OCI-LY1 (cell line): Measurements from ENCODE around the gene ASCC1.

Source experiments
- H2AFZ ChIP-seq: fragments of 200-600 bp; sonication (generic), shearing (Covaris generic); 2 replicates; pipeline ENCODE4 v1.6.0; 2014; ENCODE audit warnings: antibody characterized with exemption, mild to moderate bottlenecking, low read length
- H3F3A ChIP-seq: fragments of 200-600 bp; sonication (generic), shearing (Covaris generic); 2 replicates; pipeline ENCODE4 v1.6.0; 2014; ENCODE audit warnings: mild to moderate bottlenecking, antibody characterized with exemption, low read length, moderate library complexity; ENCODE audit not compliant: insufficient read depth
- H3K27ac ChIP-seq: fragments of 200-600 bp; sonication (generic); 2 replicates; pipeline ENCODE4 v1.5.1; 2014; ENCODE audit warnings: low read length, mixed run types, mild to moderate bottlenecking, low read depth; ENCODE audit not compliant: poor library complexity, severe bottlenecking
- H3K27me3 ChIP-seq: fragments of 200-600 bp; sonication (generic); 2 replicates; pipeline ENCODE4 v1.6.0; 2014; ENCODE audit warnings: antibody characterized with exemption, mild to moderate bottlenecking, low read length, moderate library complexity; ENCODE audit not compliant: insufficient read depth
- H3K36me3 ChIP-seq: fragments of 200-600 bp; sonication (generic); 2 replicates; pipeline ENCODE4 v1.6.1; 2014; ENCODE audit warnings: mild to moderate bottlenecking, antibody characterized with exemption, low read length, moderate library complexity, mixed read lengths; ENCODE audit not compliant: insufficient read depth
- H3K4me1 ChIP-seq: fragments of 200-600 bp; sonication (generic); 2 replicates; pipeline ENCODE4 v1.5.1; 2014; ENCODE audit warnings: mild to moderate bottlenecking, low read length, moderate library complexity; ENCODE audit not compliant: insufficient read depth, severe bottlenecking
- H3K4me2 ChIP-seq: fragments of 200-600 bp; sonication (generic), shearing (Covaris generic); 2 replicates; pipeline ENCODE4 v1.6.1; 2014; ENCODE audit warnings: low read length
- H3K4me3 ChIP-seq: fragments of 200-600 bp; sonication (generic); 2 replicates; pipeline ENCODE4 v1.5.1; 2014; ENCODE audit warnings: low read length, low read depth, mild to moderate bottlenecking, mixed read lengths; ENCODE audit not compliant: poor library complexity, severe bottlenecking
- H3K79me2 ChIP-seq: fragments of 200-600 bp; shearing (Covaris generic); 2 replicates; pipeline ENCODE4 v1.6.1; 2016; ENCODE audit warnings: mixed run types, low read length, mixed read lengths; ENCODE audit not compliant: insufficient read depth
- H3K9ac ChIP-seq: fragments of 200-600 bp; sonication (generic), shearing (Covaris generic); 2 replicates; pipeline ENCODE4 v1.6.1; 2014; ENCODE audit warnings: mild to moderate bottlenecking, low read length, mixed read lengths
- H3K9me2 ChIP-seq: fragments of 200-600 bp; sonication (generic), shearing (Covaris generic); 2 replicates; pipeline ENCODE4 v1.6.1; 2014; ENCODE audit warnings: low read depth, mild to moderate bottlenecking, low read length, mixed read lengths
- H3K9me3 ChIP-seq: fragments of 200-600 bp; shearing (Covaris generic); 2 replicates; pipeline ENCODE4 v1.6.1; 2014; ENCODE audit warnings: low read length, mixed read lengths
- H4K20me1 ChIP-seq: fragments of 200-600 bp; sonication (generic), shearing (Covaris generic); 2 replicates; pipeline ENCODE4 v1.6.0; 2016; ENCODE audit warnings: mild to moderate bottlenecking, low read length; ENCODE audit not compliant: insufficient read depth
- EZH2 ChIP-seq: fragments of 200-600 bp; sonication (generic), shearing (Covaris generic); IDR thresholded peaks from 2 replicates; pipeline ENCODE4 v1.8.0; 2017; ENCODE audit warnings: borderline replicate concordance, mixed run types, mild to moderate bottlenecking, antibody characterized with exemption, low read length, moderate library complexity, mixed read lengths
- TF ChIP-seq, protein P1 (sequence below): fragments of 200-600 bp; sonication (generic), shearing (Covaris generic); IDR thresholded peaks from 2 replicates; pipeline ENCODE4 v1.5.1; 2017; ENCODE audit warnings: mild to moderate bottlenecking, antibody characterized with exemption, low read length, moderate library complexity, mixed read lengths

Gene ASCC1

DNA sequence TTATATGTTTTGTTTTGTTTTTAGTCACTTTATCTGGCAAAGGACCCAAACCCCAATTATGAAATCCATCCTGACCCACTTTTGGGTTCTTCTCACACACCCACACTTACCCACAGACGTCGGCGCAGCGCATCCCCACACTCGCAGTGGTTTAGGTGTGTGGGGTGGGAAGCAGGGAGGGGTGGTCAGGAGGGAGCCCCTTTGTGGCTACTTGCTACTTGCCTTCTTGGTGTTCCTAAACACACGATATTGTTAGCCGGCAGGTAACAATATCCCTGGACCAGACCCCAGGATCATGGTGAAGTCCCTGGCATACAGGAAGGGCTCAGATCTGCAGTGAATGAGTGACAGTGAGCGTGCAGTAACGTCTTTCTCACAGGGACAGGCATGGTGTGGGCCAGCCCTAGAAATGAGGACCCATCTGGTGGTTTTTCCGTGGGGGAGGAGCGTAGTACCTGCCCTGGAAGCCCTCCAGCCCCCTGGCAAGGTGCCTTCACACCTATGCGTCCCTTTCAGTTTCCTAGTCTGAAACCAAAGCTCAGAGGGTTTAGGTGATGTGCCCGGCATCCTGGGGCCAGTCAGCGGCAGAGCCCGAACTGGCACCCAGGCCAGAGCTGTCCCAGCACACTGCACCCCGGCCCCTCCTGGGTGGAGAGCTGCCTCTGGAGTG lies 132.2 kb downstream of the ASCC1 start:
- H3K36me3 ChIP-seq = no peaks in the 10 kb centered on the region; the same call in 1 of the 2 replicates
- peak overlapping the region; percentile 73 for H3K4me2 ChIP-seq
- H2AFZ ChIP-seq = no peak overlapping the region
- H3K4me1 ChIP-seq = peaks cover 88% of the 10 kb centered on the region
- TF ChIP-seq, protein P1, sequence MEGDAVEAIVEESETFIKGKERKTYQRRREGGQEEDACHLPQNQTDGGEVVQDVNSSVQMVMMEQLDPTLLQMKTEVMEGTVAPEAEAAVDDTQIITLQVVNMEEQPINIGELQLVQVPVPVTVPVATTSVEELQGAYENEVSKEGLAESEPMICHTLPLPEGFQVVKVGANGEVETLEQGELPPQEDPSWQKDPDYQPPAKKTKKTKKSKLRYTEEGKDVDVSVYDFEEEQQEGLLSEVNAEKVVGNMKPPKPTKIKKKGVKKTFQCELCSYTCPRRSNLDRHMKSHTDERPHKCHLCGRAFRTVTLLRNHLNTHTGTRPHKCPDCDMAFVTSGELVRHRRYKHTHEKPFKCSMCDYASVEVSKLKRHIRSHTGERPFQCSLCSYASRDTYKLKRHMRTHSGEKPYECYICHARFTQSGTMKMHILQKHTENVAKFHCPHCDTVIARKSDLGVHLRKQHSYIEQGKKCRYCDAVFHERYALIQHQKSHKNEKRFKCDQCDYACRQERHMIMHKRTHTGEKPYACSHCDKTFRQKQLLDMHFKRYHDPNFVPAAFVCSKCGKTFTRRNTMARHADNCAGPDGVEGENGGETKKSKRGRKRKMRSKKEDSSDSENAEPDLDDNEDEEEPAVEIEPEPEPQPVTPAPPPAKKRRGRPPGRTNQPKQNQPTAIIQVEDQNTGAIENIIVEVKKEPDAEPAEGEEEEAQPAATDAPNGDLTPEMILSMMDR = no peak
- no peak for TF ChIP-seq EZH2
- H3K9ac ChIP-seq = peak overlapping the region; percentile 60
- peak overlapping the region; percentile 77 for H3K27ac ChIP-seq
- no peaks in the 10 kb centered on the region for H3K9me2 ChIP-seq
- no peaks in the 10 kb centered on the region for H4K20me1 ChIP-seq
- H3K9me3 ChIP-seq = no peaks in the 10 kb centered on the region
- no peaks in the 10 kb centered on the region for H3F3A ChIP-seq
- H3K27me3 ChIP-seq = no peaks in the 10 kb centered on the region
- H3K79me2 ChIP-seq = no peaks in the 10 kb centered on the region
- peak overlapping the region; percentile 58 for H3K4me3 ChIP-seq

DNA sequence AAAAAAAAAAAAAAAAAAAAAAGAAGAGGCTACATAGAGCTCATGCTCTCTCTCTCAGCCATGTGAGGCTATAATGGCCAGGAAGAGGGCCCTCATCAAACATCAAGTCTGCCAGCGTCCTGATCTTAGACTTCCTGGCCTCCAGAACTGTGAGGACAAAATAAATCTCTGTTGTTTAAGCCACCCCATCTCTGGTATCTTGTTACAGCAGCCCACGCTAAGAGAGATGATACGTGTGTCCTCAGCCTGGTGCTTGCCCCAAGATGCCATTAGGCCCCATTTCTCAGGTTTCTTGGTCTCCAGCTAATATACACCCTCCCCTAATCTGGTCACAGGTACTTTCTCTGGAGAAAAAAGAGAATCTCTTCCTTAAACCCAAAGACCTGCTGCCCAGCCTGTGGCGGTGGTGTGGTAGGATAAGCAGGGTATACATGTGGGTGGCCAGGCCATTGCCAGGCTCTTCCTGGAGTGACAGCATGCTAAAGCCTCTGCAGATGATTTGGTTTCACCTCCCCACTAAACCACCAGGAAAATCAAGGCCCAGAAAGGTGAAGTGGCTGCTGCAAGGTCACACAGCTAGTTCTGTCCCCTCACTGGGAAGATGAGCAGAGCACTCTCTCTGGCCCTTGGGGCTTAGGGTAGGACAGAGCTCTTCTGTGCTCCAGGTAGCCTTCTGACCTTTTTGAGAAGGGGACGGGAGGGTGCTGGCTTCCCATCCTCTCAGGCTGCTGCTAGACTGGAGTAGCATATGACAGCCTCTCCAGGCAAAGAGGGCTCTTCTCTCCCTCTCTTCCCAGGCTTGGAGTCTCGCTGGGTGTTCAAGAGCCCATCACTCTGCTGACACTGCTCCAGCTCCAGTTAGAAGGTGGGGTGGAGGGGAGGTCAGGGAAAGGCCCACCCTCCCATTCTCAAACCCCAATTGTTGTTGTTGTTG lies 133.0 kb downstream of the ASCC1 start:
- Histone ChIP-seq H3K27me3 (no peaks in the 10 kb centered on the region), H2AFZ (no peak overlapping the region), H3K9me3 (no peaks in the 10 kb centered on the region), H3F3A (no peaks in the 10 kb centered on the region), H3K27ac (peak overlapping the region; percentile 77), H4K20me1 (no peaks in the 10 kb centered on the region), H3K9me2 (no peaks in the 10 kb centered on the region), H3K4me2 (peak overlapping the region; percentile 73), H3K4me1 (peaks cover 81% of the 10 kb centered on the region), H3K79me2 (no peaks in the 10 kb centered on the region), H3K4me3 (peak overlapping the region; percentile 58), H3K9ac (peak overlapping the region; percentile 60), H3K36me3 (no peaks in the 10 kb centered on the region; the same call in 1 of the 2 replicates)
- TF ChIP-seq EZH2 = no peak
- TF ChIP-seq, protein P1 = no peak

DNA sequence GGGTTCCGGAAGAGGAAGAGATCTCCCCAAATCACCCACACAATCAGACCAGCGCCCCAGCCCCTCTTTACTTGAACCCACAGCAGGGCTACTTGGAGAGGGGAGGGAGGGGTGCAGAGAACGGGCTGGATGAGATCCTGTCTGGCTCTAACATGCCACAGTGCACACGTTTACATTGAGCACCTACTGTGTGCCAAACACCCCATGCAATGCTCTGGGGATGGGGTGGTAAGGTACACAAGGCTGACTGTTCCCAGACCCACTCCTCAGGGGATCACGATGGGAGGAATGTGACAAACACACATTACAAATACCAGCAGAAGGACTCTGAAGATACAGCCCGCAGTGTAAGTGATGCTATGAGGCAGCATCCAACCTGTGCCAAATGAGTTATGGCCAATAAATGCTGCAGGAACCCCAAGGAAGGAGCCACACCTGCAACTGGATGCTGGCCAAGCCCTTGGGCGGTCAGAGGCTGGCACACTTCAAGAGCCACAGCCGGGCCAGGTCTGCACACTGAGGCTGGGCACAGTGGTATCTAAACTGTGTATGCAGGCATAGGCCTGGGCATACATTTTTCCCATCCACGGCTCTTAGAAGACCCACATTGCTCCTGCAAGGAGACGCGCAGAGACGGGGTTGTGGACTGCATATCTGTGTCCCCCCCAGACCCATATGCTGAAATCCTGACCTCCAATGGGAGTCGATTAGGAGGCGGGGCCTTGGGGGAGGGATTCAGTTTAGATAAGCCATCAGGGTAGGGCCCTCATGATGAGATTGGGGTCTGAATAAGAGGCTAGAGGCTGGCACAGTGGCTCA lies 134.1 kb downstream of the ASCC1 start:
- no peaks in the 10 kb centered on the region for H3F3A ChIP-seq
- H3K9me3 ChIP-seq = no peaks in the 10 kb centered on the region
- H3K9ac ChIP-seq = no peak overlapping the region
- no peaks in the 10 kb centered on the region for H3K79me2 ChIP-seq
- no peaks in the 10 kb centered on the region for H3K9me2 ChIP-seq
- H3K36me3 ChIP-seq = no peaks in the 10 kb centered on the region; the same call in 1 of the 2 replicates
- TF ChIP-seq, protein P1 = no peak
- no peak for TF ChIP-seq EZH2
- H3K27ac ChIP-seq = no peak overlapping the region
- H3K4me3 ChIP-seq = no peak overlapping the region
- no peak overlapping the region for H2AFZ ChIP-seq
- no peaks in the 10 kb centered on the region for H4K20me1 ChIP-seq
- H3K4me1 ChIP-seq = peaks cover 79% of the 10 kb centered on the region
- H3K27me3 ChIP-seq = no peaks in the 10 kb centered on the region
- H3K4me2 ChIP-seq = no peak overlapping the region; the same call in 1 of the 2 replicates
